Esophagus mucosa (tissue), 1 donor: ENCODE data around the gene TMEM26. TPM values are rescaled to one million over a fixed set of nuclear protein-coding genes. Genes with fewer than 3 reads are reported as not detected.

ENCODE experiments used
- ATAC-seq: fragments of 200-7000 bp; cut with Tn5 transposase; one replicate; pipeline ENCODE4 v1.9.1; 2020
- total RNA-seq: library from RNA; stranded (reverse); gene quantifications from one replicate; pipeline ENCODE4 v1.2.4, GENCODE V29; 2023
- donor health status: DM: yes; HTN: yes; CAD: no.

TMEM26 gene
- total RNA-seq, 1 donor from 2014 or later = 0.24 TPM

- ATAC-seq = no peak
These were observed 4.8 kb upstream of the TMEM26 start for GRCh38 chr10:61458031-61458430.

GRCh38 chr10:61456095-61456789, 3.1 kb upstream of the TMEM26 start:
- ATAC-seq = no peak

GRCh38 chr10:61455656-61456055, 2.5 kb upstream of the TMEM26 start:
- no peak for ATAC-seq

GRCh38 chr10:61454541-61454940, 1.4 kb upstream of the TMEM26 start:
- no peak for ATAC-seq

GRCh38 chr10:61452151-61452651, 980 bp downstream of the TMEM26 start:
- ATAC-seq = no peak

GRCh38 chr10:61451357-61451756, 1.8 kb downstream of the TMEM26 start:
- ATAC-seq = no peak

GRCh38 chr10:61448841-61449600, 4.2 kb downstream of the TMEM26 start:
- ATAC-seq = no peak

- ATAC-seq = no peak
These were observed 5.1 kb downstream of the TMEM26 start for GRCh38 chr10:61448091-61448490.

GRCh38 chr10:61439058-61439609, 14.0 kb downstream of the TMEM26 start:
- no peak for ATAC-seq

GRCh38 chr10:61438141-61438988, 14.8 kb downstream of the TMEM26 start:
- ATAC-seq = no peak

GRCh38 chr10:61423178-61423577, 30.0 kb downstream of the TMEM26 start:
- ATAC-seq = no peak

- ATAC-seq = no peak
These were observed 35.5 kb downstream of the TMEM26 start for GRCh38 chr10:61417661-61418060.

- no peak for ATAC-seq
These were observed 37.4 kb downstream of the TMEM26 start for GRCh38 chr10:61415824-61416223.

GRCh38 chr10:61411706-61412105, 41.5 kb downstream of the TMEM26 start:
- no peak for ATAC-seq

- no peak for ATAC-seq
These were observed 42.7 kb downstream of the TMEM26 start for GRCh38 chr10:61410353-61411070.

GRCh38 chr10:61409157-61409556, 44.0 kb downstream of the TMEM26 start:
- no peak for ATAC-seq

GRCh38 chr10:61408105-61408504, 45.1 kb downstream of the TMEM26 start:
- no peak for ATAC-seq

GRCh38 chr10:61406736-61407135, 46.4 kb downstream of the TMEM26 start:
- ATAC-seq = no peak

- ATAC-seq = no peak
These were observed 46.9 kb downstream of the TMEM26 start for GRCh38 chr10:61406242-61406641.

- ATAC-seq = no peak
These were observed 48.4 kb downstream of the TMEM26 start for GRCh38 chr10:61404751-61405150.

- no peak for ATAC-seq
These were observed 52.7 kb downstream of the TMEM26 start for GRCh38 chr10:61400524-61400923.

GRCh38 chr10:61399406-61399805, 53.8 kb downstream of the TMEM26 start:
- ATAC-seq = peak; percentile 26
